K562 (cell line): ENCODE results near the gene GPR75. TPM values are rescaled to one million over a fixed set of nuclear protein-coding genes. Genes with fewer than 3 reads are reported as not detected.
A peak's percentile ranks its signal among the peaks of the same experiment; 100 is the strongest.
"Not testable (repeated sequence)": the region's sequence is repeated elsewhere in the genome, so short reads cannot be mapped to it uniquely, and the experiment has no call there.

Source experiments
- ATAC-seq: fragments of 200-7000 bp; cut with Tn5 transposase; 3 replicates; pipeline ENCODE4 v1.9.1; 2020; ENCODE audit warnings: moderate library complexity
- BruUV-seq: library from RNA; stranded (reverse); fragments of 400-500 nt; replicated peaks from 2 replicates; lab custom pipeline; 2021; lab: Mats Ljungman, UMichigan
- CTCF ChIA-PET: fragments of 300-600 bp; formaldehyde crosslinking; extraction: SDS; loops from one replicate; lab custom pipeline; 2021; ENCODE audit warnings: low intra/inter-chr PET ratio; lab: Yijun Ruan, JAX
- POLR2A ChIA-PET: fragments of 300-600, 350-650 bp; sonication (Branson Sonifier 250); formaldehyde crosslinking; extraction: SDS; loops from one replicate; lab custom pipeline; 2021; ENCODE audit warnings: antibody characterized with exemption, inconsistent platforms; lab: Yijun Ruan, JAX
- DNase-seq, 4 experiments: peaks; one replicate each; pipeline versions ENCODE4 v3.0.0 to v3.0.0-alpha.2; 2011 to 2018; ENCODE audit warnings: low spot score in 3 of 4, mixed read lengths in 3 of 4; ENCODE audit errors: extremely low read depth in 1 of 4
- FAIRE-seq: peaks from 2 replicates; lab custom pipeline; 2011; peaks lifted over from hg19 to GRCh38; lab: Jason Lieb, UNC
- H2AFZ ChIP-seq: 2 replicates; pipeline ENCODE4 v1.6.0; 2011; ENCODE audit warnings: low read depth, low read length, control low read depth, inconsistent platforms
- H3K27ac ChIP-seq: fragments of 200-600 bp; 3 replicates; pipeline ENCODE4 v1.8.0; 2011; ENCODE audit warnings: low read depth, mild to moderate bottlenecking, control low read depth, inconsistent platforms, low read length, moderate library complexity, mixed read lengths; ENCODE audit errors: extremely low read depth
- H3K27me3 ChIP-seq, 2 experiments: fragments of 300-600 bp in 1 of 2; 2 replicates in 1 of 2; 3 replicates in 1 of 2; pipeline versions ENCODE4 v1.6.0 to v1.8.0; 2011; ENCODE audit warnings: inconsistent platforms in 2 of 2, low read length in 2 of 2, mild to moderate bottlenecking in 1 of 2, mixed read lengths in 1 of 2, moderate library complexity in 1 of 2; ENCODE audit not compliant: control insufficient read depth in 2 of 2, insufficient read depth in 2 of 2
- H3K36me3 ChIP-seq: fragments of 300-600 bp; 3 replicates; pipeline ENCODE4 v1.8.0; 2011; ENCODE audit warnings: mild to moderate bottlenecking, low read length, inconsistent platforms; ENCODE audit not compliant: control insufficient read depth, insufficient read depth
- H3K4me1 ChIP-seq, 2 experiments: fragments of 200-600 bp in 1 of 2; replicated peaks in 1 of 2; 2 replicates in 1 of 2; 3 replicates in 1 of 2; pipeline versions ENCODE4 v1.5.1 to v1.8.0; 2011; ENCODE audit warnings: inconsistent platforms in 2 of 2, low read length in 2 of 2, mild to moderate bottlenecking in 1 of 2, mixed read lengths in 1 of 2, moderate library complexity in 1 of 2; ENCODE audit not compliant: control insufficient read depth in 2 of 2, insufficient read depth in 2 of 2
- H3K4me2 ChIP-seq: 2 replicates; pipeline ENCODE4 v1.6.1; 2011; ENCODE audit warnings: low read length, control low read depth, inconsistent platforms, mixed read lengths; ENCODE audit not compliant: insufficient read depth
- H3K4me3 ChIP-seq: fragments of 200-600 bp; sonication (generic), shearing (Covaris generic); 2 replicates; pipeline ENCODE4 v1.5.1; 2016; ENCODE audit warnings: control low read depth, inconsistent platforms
- H3K79me2 ChIP-seq: fragments of 200-600 bp; 3 replicates; pipeline ENCODE4 v1.8.0; 2011; ENCODE audit warnings: low read length, inconsistent platforms; ENCODE audit not compliant: control insufficient read depth, insufficient read depth
- H3K9ac ChIP-seq, 2 experiments: 2 replicates each; pipeline versions ENCODE4 v1.6.0 to v1.6.1; 2011; ENCODE audit warnings: low read depth in 2 of 2, low read length in 2 of 2, control low read depth in 1 of 2, inconsistent platforms in 1 of 2, mild to moderate bottlenecking in 1 of 2, mixed read lengths in 1 of 2; ENCODE audit not compliant: insufficient read depth in 1 of 2
- H3K9me1 ChIP-seq: one replicate; pipeline ENCODE4 v1.6.0; 2011; ENCODE audit warnings: inconsistent platforms, mild to moderate bottlenecking, low read length, moderate library complexity; ENCODE audit not compliant: control insufficient read depth, insufficient read depth
- H3K9me3 ChIP-seq: replicated peaks from 2 replicates; pipeline ENCODE4 v1.5.1; 2011; ENCODE audit warnings: low read depth, low read length, inconsistent platforms; ENCODE audit not compliant: control insufficient read depth, insufficient read depth
- H4K20me1 ChIP-seq: replicated peaks from 2 replicates; pipeline ENCODE4 v1.6.1; 2011; ENCODE audit warnings: low read length, inconsistent platforms, mixed read lengths; ENCODE audit not compliant: control insufficient read depth, insufficient read depth
- CTCF ChIP-seq, 3 experiments: IDR thresholded peaks in 2 of 3; conservative IDR thresholded peaks in 1 of 3; 2 replicates each; pipeline ENCODE4 v1.5.1; 2011 to 2012; ENCODE audit warnings: low read length in 3 of 3, mild to moderate bottlenecking in 3 of 3, control low read depth in 2 of 3, improper control_type of control experiment in 1 of 3, inconsistent platforms in 1 of 3, low read depth in 1 of 3, mixed read lengths in 1 of 3, moderate library complexity in 1 of 3; ENCODE audit not compliant: insufficient read depth in 2 of 3
- RAD21 ChIP-seq, 2 experiments: fragments of 250-450 bp in 1 of 2; fragments of 450-650 bp in 1 of 2; sonication (Bioruptor Pico) in 1 of 2; formaldehyde crosslinking in 1 of 2; IDR thresholded peaks in 1 of 2; conservative IDR thresholded peaks in 1 of 2; 2 replicates each; pipeline versions ENCODE4 v1.4.0 to v1.8.0; 2020 to 2022; ENCODE audit warnings: mild to moderate bottlenecking in 2 of 2, moderate library complexity in 1 of 2
- REST ChIP-seq, 2 experiments: fragments of 450-650 bp; formaldehyde crosslinking in 1 of 2; IDR thresholded peaks; 2 replicates each; pipeline versions ENCODE4 v1.4.0 to v1.6.1; 2014 to 2020; ENCODE audit warnings: mild to moderate bottlenecking in 2 of 2, borderline replicate concordance in 1 of 2, low read depth in 1 of 2
- WGBS: fragments of 100-300 bp; shearing (Covaris generic); methylation state at CpG from one replicate; pipeline ENCODE4 v1.1.6; 2016; ENCODE audit warnings: low coverage, mixed read lengths; ENCODE audit not compliant: insufficient coverage; ENCODE audit errors: missing lambda C conversion rate; 5-methylcytosine and 5-hydroxymethylcytosine counted together
- in situ Hi-C: fragments of 300-500 bp; cut with MboI; formaldehyde crosslinking; loops from 4 replicates; pipeline ENCODE4 v1.15.0; 2018; ENCODE audit warnings: inconsistent platforms, mixed read lengths
- intact Hi-C: fragments of 100-400 bp; cut with micrococcal nuclease; formaldehyde crosslinking; loops from 2 replicates; pipeline ENCODE4 v1.14.2; 2022
- polyA plus RNA-seq, 8 experiments: library from polyadenylated mRNA; depleted of rRNA in 4 of 8; stranded (reverse) in 5 of 8; unstranded in 3 of 8; fragments of >200 nt; fragmentation: Nextera tagmentation in 2 of 8; fragmentation: Illumina TruSeq in 1 of 8; extraction: Ambion mirVana in 2 of 8; extraction: Trizol in 1 of 8; gene quantifications; 2 replicates each; pipeline versions ENCODE4 v1.2.1 to v1.2.3, GENCODE V29; 2011 to 2014; ENCODE audit warnings: inconsistent platforms in 1 of 8, missing spikeins in 1 of 8
- total RNA-seq, 7 experiments: library from RNA; depleted of rRNA in 6 of 7; stranded (reverse); fragments of >200 nt in 6 of 7; fragmentation: Illumina TruSeq in 2 of 7; extraction: Trizol in 2 of 7; gene quantifications; 2 replicates each; pipeline versions ENCODE4 v1.2.1 to v1.2.3, GENCODE V29; 2011 to 2021; ENCODE audit warnings: low replicate concordance in 1 of 7

GPR75 gene
- total and polyA plus RNA-seq, 9 of the 15 experiments (the other 6 are each of a cell fraction or from before 2014, with no cell fraction given) = 0.10 to 3.9 (median 2.3) TPM

- H3K4me1 ChIP-seq; FAIRE-seq; H3K9me1 ChIP-seq; H3K36me3 ChIP-seq; H3K4me3 ChIP-seq; H3K9me3 ChIP-seq; in situ Hi-C loops; H3K27me3 ChIP-seq; H3K9ac ChIP-seq; POLR2A ChIA-PET; BruUV-seq; H2AFZ ChIP-seq; H3K27ac ChIP-seq; H4K20me1 ChIP-seq; CTCF ChIA-PET; H3K79me2 ChIP-seq; H3K4me2 ChIP-seq; TF ChIP-seq REST (CRISPR knock-in tag; IDR thresholded peaks at IDR 0.05; ENCODE audit: low read depth): not testable (repeated sequence)
- intact Hi-C loops = loop anchor here (10.0 kb wide), 2 partner anchors 229 to 399 kb away; no protein-coding TSS in a partner anchor
- 36% methylated on average over 6 of the region's 9 CpGs for WGBS
- peak; percentile 29 to 50 (median 31); a peak in 2 of 6 replicates for TF ChIP-seq CTCF (IDR thresholded peaks at IDR 0.05 in 2 of 3, conservative IDR thresholded peaks at IDR 0.05 in 1 of 3; ENCODE audit: insufficient read depth in 2 of 3, low read depth in 1 of 3, low read length in 3 of 3)
- TF ChIP-seq REST (IDR thresholded peaks at IDR 0.05; ENCODE audit: borderline replicate concordance) = peak; percentile 19; the same call in 1 of the 2 replicates
- peak in 1 of 2 experiments; percentile 57; a peak in 2 of 4 replicates for TF ChIP-seq RAD21 (CRISPR knock-in tag; conservative IDR thresholded peaks at IDR 0.05 in 1 of 2, IDR thresholded peaks at IDR 0.05 in 1 of 2)
- ATAC-seq (peak; percentile 75), DNase-seq (peak in 1 of 4 experiments; percentile 47)
Measured at GRCh38 chr2:53823639-53824038, 36.1 kb downstream of the GPR75 start.
